ENCODE measurements around the gene CD1E.
"Not testable (repeated sequence)": the region's sequence is repeated elsewhere in the genome, so short reads cannot be mapped to it uniquely, and the experiment has no call there.

CD1E gene

GRCh38 chr1:158356616-158357015 lies 2.9 kb downstream of the CD1E start:
- Histone ChIP-seq H3K36me3 (no peaks in the 10 kb centered on the region), H3K4me1 (no peaks in the 10 kb centered on the region), H3K9me3 (no peaks in the 10 kb centered on the region), H3K4me3 (ENCODE audit: low read depth, low read length) (no peak overlapping the region), H3K27me3 (no peaks in the 10 kb centered on the region)
- DNase-seq, result no peak
- no peak for TF ChIP-seq CTCF (IDR thresholded peaks at IDR 0.05; ENCODE audit: low read depth, low read length)

GRCh38 chr1:158357441-158357840 lies 3.7 kb downstream of the CD1E start:
- no peak for TF ChIP-seq CTCF (IDR thresholded peaks at IDR 0.05; ENCODE audit: low read depth, low read length)
- Histone ChIP-seq H3K9me3 (no peaks in the 10 kb centered on the region), H3K4me1 (no peaks in the 10 kb centered on the region), H3K36me3 (no peaks in the 10 kb centered on the region), H3K4me3 (ENCODE audit: low read depth, low read length) (no peak overlapping the region), H3K27me3 (no peaks in the 10 kb centered on the region)
- DNase-seq, result no peak

GRCh38 chr1:158362482-158362881 lies 8.8 kb downstream of the CD1E start:
- no peak for DNase-seq
- no peak for TF ChIP-seq CTCF (IDR thresholded peaks at IDR 0.05; ENCODE audit: low read depth, low read length)

GRCh38 chr1:158362941-158363340 lies 9.2 kb downstream of the CD1E start:
- no peak for TF ChIP-seq CTCF (IDR thresholded peaks at IDR 0.05; ENCODE audit: low read depth, low read length)
- Histone ChIP-seq H3K4me3 (ENCODE audit: low read depth, low read length) (no peak overlapping the region), H3K4me1 (no peaks in the 10 kb centered on the region), H3K9me3 (no peaks in the 10 kb centered on the region), H3K36me3 (no peaks in the 10 kb centered on the region), H3K27me3 (no peaks in the 10 kb centered on the region)
- DNase-seq, result no peak

More at GRCh38 chr1:158362482-158362881, 8.8 kb downstream of the CD1E start:
- H3K4me1 ChIP-seq, result no peaks in the 10 kb centered on the region
- no peak overlapping the region for H3K4me3 ChIP-seq (ENCODE audit: low read depth, low read length)
- H3K27me3 ChIP-seq, result no peaks in the 10 kb centered on the region
- no peaks in the 10 kb centered on the region for H3K9me3 ChIP-seq
- H3K36me3 ChIP-seq, result no peaks in the 10 kb centered on the region

- no peaks in the 10 kb centered on the region for H3K27me3 ChIP-seq
- no peaks in the 10 kb centered on the region for H3K9me3 ChIP-seq
- no peaks in the 10 kb centered on the region for H3K36me3 ChIP-seq
- DNase-seq, result no peak
- H3K4me3 ChIP-seq (ENCODE audit: low read depth, low read length), result no peak overlapping the region
- no peak for TF ChIP-seq CTCF (IDR thresholded peaks at IDR 0.05; ENCODE audit: low read depth, low read length)
- no peaks in the 10 kb centered on the region for H3K4me1 ChIP-seq
These were observed 13.1 kb downstream of the CD1E start for GRCh38 chr1:158366783-158367182.

- Histone ChIP-seq H3K4me1 (no peaks in the 10 kb centered on the region), H3K36me3 (no peaks in the 10 kb centered on the region), H3K27me3 (no peaks in the 10 kb centered on the region), H3K4me3 (ENCODE audit: low read depth, low read length) (no peak overlapping the region), H3K9me3 (no peaks in the 10 kb centered on the region)
- TF ChIP-seq CTCF (IDR thresholded peaks at IDR 0.05; ENCODE audit: low read depth, low read length), result no peak
- DNase-seq, result no peak
These were observed 17.7 kb downstream of the CD1E start for GRCh38 chr1:158371188-158371953.

- DNase-seq; H3K9me3 ChIP-seq; H3K36me3 ChIP-seq; H3K4me1 ChIP-seq; H3K4me3 ChIP-seq (ENCODE audit: low read depth, low read length); H3K27me3 ChIP-seq: not testable (repeated sequence)
These were observed 20.4 kb downstream of the CD1E start for GRCh38 chr1:158374101-158374500.

Data from BE2C (cell line).